IPS-20b (cell line): Measurements from ENCODE around the gene HERC5.
"Not testable (repeated sequence)": the region's sequence is repeated elsewhere in the genome, so short reads cannot be mapped to it uniquely, and the experiment has no call there.

Source experiments
- H3K27ac ChIP-seq: one replicate; pipeline ENCODE4 v1.5.1; 2013; ENCODE audit warnings: low read length
- H3K27me3 ChIP-seq: 2 replicates; pipeline ENCODE4 v1.6.1; 2013; ENCODE audit warnings: mild to moderate bottlenecking, low read length, inconsistent platforms; ENCODE audit not compliant: insufficient read depth
- H3K36me3 ChIP-seq: 2 replicates; pipeline ENCODE4 v1.6.1; 2013; ENCODE audit warnings: low read depth, mild to moderate bottlenecking, inconsistent platforms, low read length, moderate library complexity; ENCODE audit not compliant: insufficient read depth
- H3K4me1 ChIP-seq: 2 replicates; pipeline ENCODE4 v1.6.1; 2013; ENCODE audit warnings: mild to moderate bottlenecking, control low read depth, inconsistent platforms, low read length, moderate library complexity; ENCODE audit not compliant: insufficient read depth
- H3K4me3 ChIP-seq: 2 replicates; pipeline ENCODE4 v1.5.1; 2013; ENCODE audit warnings: mild to moderate bottlenecking, low read length, inconsistent platforms
- H3K9ac ChIP-seq: 2 replicates; pipeline ENCODE4 v1.6.1; 2013; ENCODE audit warnings: low read depth, mild to moderate bottlenecking, inconsistent platforms, low read length, moderate library complexity
- H3K9me3 ChIP-seq: 2 replicates; pipeline ENCODE4 v1.6.1; 2013; ENCODE audit warnings: mild to moderate bottlenecking, low read depth, low read length, inconsistent platforms; ENCODE audit not compliant: insufficient read depth

HERC5 gene

GRCh38 chr4:88526221-88526815 lies 69.4 kb downstream of the HERC5 start:
- Histone ChIP-seq H3K9ac (no peak overlapping the region), H3K27ac (no peak overlapping the region), H3K4me1 (peaks cover 14% of the 10 kb centered on the region), H3K4me3 (no peak overlapping the region), H3K9me3 (no peaks in the 10 kb centered on the region), H3K36me3 (peaks cover 5% of the 10 kb centered on the region), H3K27me3 (no peaks in the 10 kb centered on the region)

GRCh38 chr4:88527787-88528186 lies 70.9 kb downstream of the HERC5 start:
- Histone ChIP-seq H3K9me3 (no peaks in the 10 kb centered on the region), H3K27ac (no peak overlapping the region), H3K4me3 (no peak overlapping the region), H3K36me3 (no peaks in the 10 kb centered on the region), H3K4me1 (peaks cover 6% of the 10 kb centered on the region; the same call in 1 of the 2 replicates), H3K9ac (no peak overlapping the region), H3K27me3 (no peaks in the 10 kb centered on the region)

GRCh38 chr4:88528861-88529260 lies 71.9 kb downstream of the HERC5 start:
- Histone ChIP-seq H3K4me3 (no peak overlapping the region), H3K9me3 (no peaks in the 10 kb centered on the region), H3K27ac (no peak overlapping the region), H3K36me3 (no peaks in the 10 kb centered on the region), H3K9ac (no peak overlapping the region), H3K4me1 (peaks cover 15% of the 10 kb centered on the region; the same call in 1 of the 2 replicates), H3K27me3 (no peaks in the 10 kb centered on the region)

GRCh38 chr4:88531549-88531948 lies 74.6 kb downstream of the HERC5 start:
- Histone ChIP-seq H3K27ac (no peak overlapping the region), H3K9ac (no peak overlapping the region), H3K36me3 (no peaks in the 10 kb centered on the region), H3K27me3 (no peaks in the 10 kb centered on the region), H3K4me1 (peaks cover 18% of the 10 kb centered on the region; the same call in 1 of the 2 replicates), H3K9me3 (no peaks in the 10 kb centered on the region), H3K4me3 (peak overlapping the region; percentile 27; the same call in 1 of the 2 replicates)

GRCh38 chr4:88533088-88533790 lies 76.3 kb downstream of the HERC5 start:
- H3K36me3 ChIP-seq: no peaks in the 10 kb centered on the region
- peak overlapping the region; percentile 44; the same call in 1 of the 2 replicates for H3K4me3 ChIP-seq
- peaks cover 18% of the 10 kb centered on the region; the same call in 1 of the 2 replicates for H3K4me1 ChIP-seq
- H3K9me3 ChIP-seq: no peaks in the 10 kb centered on the region
- H3K27ac ChIP-seq: no peak overlapping the region
- H3K9ac ChIP-seq: peak overlapping the region; percentile 11; the same call in 1 of the 2 replicates
- no peaks in the 10 kb centered on the region for H3K27me3 ChIP-seq

GRCh38 chr4:88533937-88534750 lies 77.2 kb downstream of the HERC5 start:
- no peaks in the 10 kb centered on the region for H3K36me3 ChIP-seq

GRCh38 chr4:88535090-88535755 lies 78.3 kb downstream of the HERC5 start:
- no peaks in the 10 kb centered on the region for H3K36me3 ChIP-seq
- no peak overlapping the region for H3K4me3 ChIP-seq
- no peak overlapping the region for H3K27ac ChIP-seq
- no peak overlapping the region for H3K9ac ChIP-seq
- no peaks in the 10 kb centered on the region for H3K27me3 ChIP-seq
- H3K4me1 ChIP-seq: peaks cover 18% of the 10 kb centered on the region; the same call in 1 of the 2 replicates
- H3K9me3 ChIP-seq: no peaks in the 10 kb centered on the region

More at GRCh38 chr4:88533937-88534750, 77.2 kb downstream of the HERC5 start:
- H3K4me3 ChIP-seq: peak overlapping the region; percentile 44; the same call in 1 of the 2 replicates
- H3K9me3 ChIP-seq: no peaks in the 10 kb centered on the region
- H3K27ac ChIP-seq: peak overlapping the region; percentile 63
- peak overlapping the region; percentile 11; the same call in 1 of the 2 replicates for H3K9ac ChIP-seq
- no peaks in the 10 kb centered on the region for H3K27me3 ChIP-seq
- H3K4me1 ChIP-seq: peaks cover 18% of the 10 kb centered on the region; the same call in 1 of the 2 replicates

- H3K4me3 ChIP-seq: no peak overlapping the region
- H3K4me1 ChIP-seq: peaks cover 18% of the 10 kb centered on the region; the same call in 1 of the 2 replicates
- H3K9ac ChIP-seq: no peak overlapping the region
- H3K27ac ChIP-seq: no peak overlapping the region
- no peaks in the 10 kb centered on the region for H3K36me3 ChIP-seq
- H3K9me3 ChIP-seq: no peaks in the 10 kb centered on the region
- no peaks in the 10 kb centered on the region for H3K27me3 ChIP-seq
Observed at GRCh38 chr4:88537709-88538108, 80.8 kb downstream of the HERC5 start.

GRCh38 chr4:88539322-88540068 lies 82.6 kb downstream of the HERC5 start:
- not testable (repeated sequence) for H3K27me3 ChIP-seq, H3K4me1 ChIP-seq, H3K9me3 ChIP-seq, H3K27ac ChIP-seq, H3K36me3 ChIP-seq, H3K4me3 ChIP-seq, H3K9ac ChIP-seq

GRCh38 chr4:88549815-88550214 lies 92.9 kb downstream of the HERC5 start:
- H3K36me3 ChIP-seq: no peaks in the 10 kb centered on the region
- no peaks in the 10 kb centered on the region for H3K27me3 ChIP-seq
- H3K4me1 ChIP-seq: no peaks in the 10 kb centered on the region
- no peak overlapping the region for H3K4me3 ChIP-seq
- H3K9me3 ChIP-seq: no peaks in the 10 kb centered on the region
- H3K27ac ChIP-seq: no peak overlapping the region
- H3K9ac ChIP-seq: no peak overlapping the region
